Endothelial cell of umbilical vein (primary cell): ENCODE measurements around the gene ADIPOR1. TPM values are rescaled to one million over a fixed set of nuclear protein-coding genes. Genes with fewer than 3 reads are reported as not detected.

Experiments used
- BruUV-seq: library from RNA; stranded (reverse); fragments of 400-500 nt; replicated peaks from 2 replicates; lab custom pipeline; 2021; lab: Mats Ljungman, UMichigan
- CTCF ChIA-PET: fragments of 300-600, 350-600 bp; sonication (Branson Sonifier 250); formaldehyde crosslinking; loops from one replicate; lab custom pipeline; 2021; ENCODE audit warnings: antibody characterized with exemption, inconsistent platforms; lab: Charles Lee
- POLR2A ChIA-PET: fragments of 300-600, 350-600 bp; sonication (Branson Sonifier 250); formaldehyde crosslinking; loops from one replicate; lab custom pipeline; 2021; ENCODE audit warnings: antibody characterized with exemption, inconsistent platforms; lab: Charles Lee
- DNase-seq: peaks from one replicate; pipeline ENCODE4 v3.0.0-alpha.2; 2011; ENCODE audit warnings: low read depth, low spot score
- FAIRE-seq: peaks from 2 replicates; lab custom pipeline; 2011; peaks lifted over from hg19 to GRCh38; lab: Jason Lieb, UNC
- H2AFZ ChIP-seq: 2 replicates; pipeline ENCODE4 v1.6.0; 2012; ENCODE audit warnings: low read depth, low read length, control low read depth, inconsistent platforms
- H3K27ac ChIP-seq: 2 replicates; pipeline ENCODE4 v1.5.1; 2011; ENCODE audit warnings: low read depth, mild to moderate bottlenecking, control low read depth, low read length, moderate library complexity; ENCODE audit not compliant: insufficient read depth
- H3K27me3 ChIP-seq, 2 experiments: 2 replicates each; pipeline versions ENCODE4 v1.6.0 to v1.6.1; 2011; ENCODE audit warnings: low read length in 2 of 2, mixed read lengths in 1 of 2; ENCODE audit not compliant: control insufficient read depth in 2 of 2, insufficient read depth in 2 of 2
- H3K36me3 ChIP-seq, 2 experiments: 2 replicates in 1 of 2; 3 replicates in 1 of 2; pipeline ENCODE4 v1.5.1; 2011; ENCODE audit warnings: low read length in 2 of 2, mild to moderate bottlenecking in 1 of 2, moderate library complexity in 1 of 2; ENCODE audit not compliant: control insufficient read depth in 2 of 2, insufficient read depth in 2 of 2; ENCODE audit errors: extremely low read depth in 1 of 2
- H3K4me1 ChIP-seq: 3 replicates; pipeline ENCODE4 v1.5.1; 2011; ENCODE audit warnings: mild to moderate bottlenecking, low read length; ENCODE audit not compliant: control insufficient read depth, insufficient read depth; ENCODE audit errors: extremely low read depth
- H3K4me2 ChIP-seq: 2 replicates; pipeline ENCODE4 v1.6.1; 2011; ENCODE audit warnings: low read length, control low read depth, mixed read lengths; ENCODE audit not compliant: insufficient read depth
- H3K4me3 ChIP-seq, 3 experiments: fragments of 200-600 bp in 1 of 3; sonication (generic), shearing (Covaris generic) in 1 of 3; replicated peaks in 1 of 3; 2 replicates each; pipeline ENCODE4 v1.5.1; 2011 to 2016; ENCODE audit warnings: control low read depth in 3 of 3, low read length in 3 of 3, mild to moderate bottlenecking in 2 of 3, inconsistent platforms in 1 of 3, low read depth in 1 of 3, moderate library complexity in 1 of 3; ENCODE audit not compliant: insufficient read depth in 1 of 3
- H3K79me2 ChIP-seq: 2 replicates; pipeline ENCODE4 v1.6.0; 2012; ENCODE audit warnings: low read length, inconsistent platforms; ENCODE audit not compliant: control insufficient read depth, insufficient read depth
- H3K9ac ChIP-seq: replicated peaks from 2 replicates; pipeline ENCODE3; 2011; ENCODE audit warnings: low read length, control low read depth; ENCODE audit not compliant: insufficient read depth; ENCODE audit errors: extremely low read depth
- H3K9me1 ChIP-seq: replicated peaks from 3 replicates; pipeline ENCODE4 v1.6.0; 2011; ENCODE audit warnings: mild to moderate bottlenecking, low read length; ENCODE audit not compliant: control insufficient read depth, insufficient read depth; ENCODE audit errors: extremely low read depth
- H3K9me3 ChIP-seq: replicated peaks from 2 replicates; pipeline ENCODE4 v1.5.1; 2012; ENCODE audit warnings: low read length, inconsistent platforms; ENCODE audit not compliant: control insufficient read depth, insufficient read depth
- H4K20me1 ChIP-seq: replicated peaks from 2 replicates; pipeline ENCODE3; 2011; ENCODE audit warnings: mild to moderate bottlenecking, low read length; ENCODE audit not compliant: control insufficient read depth, insufficient read depth; ENCODE audit errors: extremely low read depth
- CTCF ChIP-seq, 2 donors: IDR thresholded peaks; 1 replicate in 1 of 2; 2 replicates in 1 of 2; pipeline ENCODE4 v1.5.1; 2011; ENCODE audit warnings: low read length in 2 of 2, mild to moderate bottlenecking in 2 of 2, moderate library complexity in 2 of 2, control low read depth in 1 of 2, inconsistent platforms in 1 of 2, low read depth in 1 of 2; ENCODE audit not compliant: insufficient read depth in 1 of 2; ENCODE audit errors: extremely low read depth in 1 of 2
- EZH2 ChIP-seq: IDR thresholded peaks from 2 replicates; pipeline ENCODE4 v1.6.1; 2012; ENCODE audit warnings: borderline replicate concordance, low read depth, mild to moderate bottlenecking, moderate library complexity, low read length, inconsistent platforms; ENCODE audit not compliant: severe bottlenecking
- FOS ChIP-seq: IDR thresholded peaks from 2 replicates; pipeline ENCODE4 v1.6.1; 2011; ENCODE audit warnings: mild to moderate bottlenecking, low read length, moderate library complexity, borderline replicate concordance; ENCODE audit not compliant: insufficient read depth
- GATA2 ChIP-seq: IDR thresholded peaks from 2 replicates; pipeline ENCODE4 v1.7.0; 2011; ENCODE audit warnings: low read depth, mild to moderate bottlenecking, moderate library complexity, mixed read lengths, low read length; ENCODE audit not compliant: insufficient read length, insufficient read depth
- JUN ChIP-seq: IDR thresholded peaks from 2 replicates; pipeline ENCODE4 v1.6.1; 2011; ENCODE audit warnings: borderline replicate concordance, low read depth; ENCODE audit not compliant: insufficient read length, insufficient read depth
- POLR2A ChIP-seq: IDR thresholded peaks from 2 replicates; pipeline ENCODE4 v1.6.1; 2012; ENCODE audit warnings: low read depth, mild to moderate bottlenecking, control low read depth, low read length
- POLR2AphosphoS5 ChIP-seq: IDR thresholded peaks from 2 replicates; pipeline ENCODE4 v1.6.1; 2012; ENCODE audit warnings: low read depth, mild to moderate bottlenecking, control low read depth, low read length, moderate library complexity; ENCODE audit not compliant: insufficient read depth
- dilution Hi-C: fragments of 300-500 bp; cut with MboI; formaldehyde crosslinking; loops from one replicate; pipeline ENCODE4 v1.15.0; 2019; ENCODE audit warnings: low sequenced_read_pairs; ENCODE audit not compliant: extremely low pct_ligation_motif_present
- intact Hi-C: fragments of 100-400 bp; cut with micrococcal nuclease; formaldehyde crosslinking; loops from one replicate; pipeline ENCODE4 v1.10.0; 2022
- polyA plus RNA-seq, 4 experiments: library from polyadenylated mRNA; depleted of rRNA in 3 of 4; stranded (reverse) in 3 of 4; unstranded in 1 of 4; fragments of >200 nt; gene quantifications; 2 replicates each; pipeline versions ENCODE4 v1.2.1 to v1.2.3, GENCODE V29; 2011 to 2012; ENCODE audit warnings: missing spikeins in 1 of 4
- total RNA-seq: library from RNA; stranded (reverse); gene quantifications from 2 replicates; pipeline ENCODE4 v1.2.3, GENCODE V29; 2021

Gene ADIPOR1
- total and polyA plus RNA-seq, 2 donors (not counting 3 experiments of a cell fraction or from before 2014, with no cell fraction given), result 67.2 to 135 TPM

GRCh38 chr1:202994756-202995155 lies 36.6 kb upstream of the ADIPOR1 start:
- no TSS peak for BruUV-seq
- Histone ChIP-seq H3K27me3 (peaks cover 25 to 49% of the 10 kb centered on the region in 2 experiments), H3K4me1 (peaks cover 5% of the 10 kb centered on the region), H3K9me3 (no peaks in the 10 kb centered on the region), H3K9ac (no peak overlapping the region), H3K79me2 (no peaks in the 10 kb centered on the region), H3K4me3 (no peak overlapping the region), H2AFZ (no peak overlapping the region), H3K36me3 (no peaks in the 10 kb centered on the region), H3K4me2 (no peak overlapping the region), H3K27ac (no peak overlapping the region), H3K9me1 (no peaks in the 10 kb centered on the region), H4K20me1 (no peaks in the 10 kb centered on the region)
- ChIA-PET CTCF (interaction anchor here (1.1 to 1.8 kb wide), 5 partner anchors 13 to 275 kb away, joined by 3 to 6 read pairs (median 3); partner anchors contain the start of gene CYB5R1), POLR2A (no interaction called here)
- TF ChIP-seq EZH2, result no peak
- TF ChIP-seq GATA2, result no peak
- no peak for TF ChIP-seq CTCF (IDR thresholded peaks at IDR 0.05; ENCODE audit: extremely low read depth in 1 of 2, insufficient read depth in 1 of 2, low read depth in 1 of 2, low read length in 2 of 2)
- no peak for TF ChIP-seq FOS
- TF ChIP-seq JUN, result no peak
- TF ChIP-seq POLR2A, result no peak
- TF ChIP-seq POLR2AphosphoS5, result no peak
- DNase-seq, result no peak
- FAIRE-seq, result no peak
- intact Hi-C loops, result loop anchor here (5.0 to 10.0 kb wide), 2 partner anchors 110 to 237 kb away; partner anchors contain the start of gene RABIF
- dilution Hi-C loops, result no loop called here
